Transverse colon (tissue), 4 donors: Measurements from ENCODE around the gene MAPK8IP3. TPM values are rescaled to one million over a fixed set of nuclear protein-coding genes. Genes with fewer than 3 reads are reported as not detected.

Experiments
- DNase-seq: peaks from one replicate; pipeline ENCODE4 v3.0.0-alpha.2; 2019
- H3K27ac ChIP-seq, 4 donors: fragments of 200-600 bp; sonication (generic); 2 replicates each; pipeline ENCODE4 v1.5.1; 2016 to 2018; ENCODE audit warnings: inconsistent platforms in 4 of 4
- H3K27me3 ChIP-seq: fragments of 200-600 bp; sonication (generic); 2 replicates; pipeline ENCODE4 v1.5.1; 2017; ENCODE audit warnings: inconsistent platforms
- H3K36me3 ChIP-seq, 4 donors: fragments of 200-600 bp; sonication (generic); 2 replicates each; pipeline ENCODE4 v1.5.1; 2017 to 2019; ENCODE audit warnings: inconsistent platforms in 4 of 4
- H3K4me1 ChIP-seq, 4 donors: fragments of 200-600 bp; sonication (generic); 2 replicates each; pipeline ENCODE4 v1.5.1; 2017 to 2020; ENCODE audit warnings: inconsistent platforms in 4 of 4
- H3K4me3 ChIP-seq, 4 donors: fragments of 200-600 bp; sonication (generic); 1 replicate in 1 of 4; 2 replicates in 3 of 4; pipeline versions ENCODE4 v1.5.1 to v1.6.1; 2017 to 2019; ENCODE audit warnings: inconsistent platforms in 4 of 4
- H3K9me3 ChIP-seq, 2 donors: fragments of 200-600 bp; sonication (generic); 2 replicates each; pipeline ENCODE4 v1.5.1; 2017 to 2019; ENCODE audit warnings: inconsistent platforms in 2 of 2
- CTCF ChIP-seq, 5 experiments: fragments of 200-600 bp in 3 of 5; fragments of 450-650 bp in 2 of 5; sonication (generic) in 3 of 5; IDR thresholded peaks; 1 replicate in 2 of 5; 2 replicates in 3 of 5; pipeline ENCODE4 v1.5.1; 2016 to 2017; ENCODE audit warnings: antibody characterized with exemption in 5 of 5, inconsistent platforms in 3 of 5, mild to moderate bottlenecking in 2 of 5, moderate library complexity in 1 of 5
- EP300 ChIP-seq: sonication (generic); formaldehyde crosslinking; IDR thresholded peaks from one replicate; pipeline ENCODE4 v1.6.1; 2017; ENCODE audit warnings: antibody characterized with exemption, low read depth
- POLR2A ChIP-seq: fragments of 450-650 bp; IDR thresholded peaks from one replicate; pipeline ENCODE4 v1.6.1; 2016; ENCODE audit warnings: antibody characterized with exemption, mild to moderate bottlenecking, moderate library complexity
- POLR2AphosphoS5 ChIP-seq, 3 donors: sonication (generic); formaldehyde crosslinking; IDR thresholded peaks; one replicate each; pipeline ENCODE4 v1.6.1; 2016; ENCODE audit warnings: antibody characterized with exemption in 3 of 3
- WGBS, 2 donors: methylation state at CpG; one replicate each; pipeline ENCODE4 v1.1.5; 2018; ENCODE audit warnings: low coverage in 1 of 2; 5-methylcytosine and 5-hydroxymethylcytosine counted together
- in situ Hi-C, 4 donors: fragments of 200-750 bp; cut with MboI; loops; one replicate each; pipeline versions ENCODE4 v1.15.0 to v1.15.1; 2017; ENCODE audit warnings: low sequenced_read_pairs in 3 of 4, low pct_ligation_motif_present in 1 of 4, low pct_unique_long_range_greater_than_20kb in 1 of 4
- intact Hi-C: fragments of 100-400 bp; cut with DNase I; formaldehyde crosslinking; loops from one replicate; pipeline ENCODE4 v1.15.1; 2023; ENCODE audit warnings: low total_unique reads
- total RNA-seq, 4 donors: library from RNA; depleted of rRNA; stranded (reverse); fragments of >200 nt; gene quantifications; one replicate each; pipeline ENCODE4 v1.1.0, GENCODE V29; 2016

Gene MAPK8IP3
- total RNA-seq, 4 donors from 2014 or later, result 74.0 to 250 (median 138) TPM

DNA sequence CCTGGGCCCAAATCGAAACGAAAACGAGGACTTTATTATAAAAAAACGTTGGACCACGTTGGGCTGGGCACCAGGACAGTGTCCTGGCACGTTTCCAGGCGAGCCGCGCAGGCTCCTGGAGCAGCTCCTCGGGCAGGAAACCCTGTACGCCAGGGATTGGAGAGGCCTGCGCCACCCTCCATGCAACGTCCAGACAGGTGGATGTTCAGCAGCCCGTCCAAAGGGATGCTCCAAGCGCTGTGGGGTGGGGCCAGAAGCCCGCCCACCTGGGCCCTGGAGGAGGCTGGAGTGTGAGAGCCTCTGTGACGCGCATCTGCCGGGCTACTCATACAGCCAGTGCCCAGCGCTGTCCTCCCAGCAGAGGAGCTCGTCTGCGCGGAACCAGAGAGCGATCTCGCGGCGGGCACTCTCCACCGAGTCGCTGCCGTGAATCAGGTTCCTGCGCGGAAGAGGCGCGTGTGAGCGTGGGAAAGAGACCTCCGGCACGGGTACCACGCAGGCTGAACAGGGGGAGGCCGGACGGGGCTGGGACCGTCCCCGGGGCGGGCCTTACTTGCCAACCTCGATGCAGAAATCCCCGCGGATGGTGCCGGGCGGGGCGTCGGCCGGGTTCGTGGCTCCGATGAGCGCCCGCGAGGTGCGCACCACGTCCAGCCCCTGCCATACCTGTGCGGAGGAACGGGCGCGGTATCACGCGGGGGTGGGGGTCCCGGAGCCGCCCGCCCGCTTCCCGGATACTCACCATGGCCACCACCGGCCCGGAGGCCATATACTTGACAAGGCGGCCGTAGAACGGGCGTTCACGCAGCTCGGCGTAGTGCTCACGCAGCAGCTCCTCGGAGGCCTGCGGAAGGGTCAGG, 64.6 kb downstream of the MAPK8IP3 start:
- Histone ChIP-seq H3K27ac (peak overlapping the region; percentile 95 to 97 (median 96)), H3K4me1 (peaks cover 16 to 42% (median 32%) of the 10 kb centered on the region in 4 donors), H3K4me3 (peak overlapping the region; percentile 70 to 94 (median 86)), H3K9me3 (no peaks in the 10 kb centered on the region), H3K27me3 (no peaks in the 10 kb centered on the region), H3K36me3 (peaks cover 0 to 7% (median 0%) of the 10 kb centered on the region in 4 donors)
- peak; percentile 75 for DNase-seq
- WGBS, 2 donors, result 8% methylated on average over 39 of the region's 81 CpGs; no CpG with 5 or more reads in 1 of the 2 donors
- in situ Hi-C loops, result no loop called here
- intact Hi-C loops, result no loop called here
- TF ChIP-seq POLR2AphosphoS5 (IDR thresholded peaks at IDR 0.05), result peak; percentile 29 to 76 (median 65)
- no peak for TF ChIP-seq EP300
- TF ChIP-seq POLR2A, result peak; percentile 58

GRCh38 chr16:1771188-1771863, 65.3 kb downstream of the MAPK8IP3 start, which contains the start of gene NME3:
Gene NME3 (minus strand): TSS chr16:1771543. CDS start chr16:1771534, 9 bp downstream.
- Histone ChIP-seq H3K27ac (peak within 1 kb of the TSS; percentile 95 to 97 (median 96)), H3K9me3 (no peaks in the 10 kb centered on the region), H3K36me3 (peaks cover 0 to 7% (median 0%) of the 10 kb centered on the region in 4 donors), H3K4me3 (peak within 1 kb of the TSS; percentile 70 to 94 (median 86)), H3K27me3 (no peaks in the 10 kb centered on the region), H3K4me1 (peaks cover 16 to 42% (median 32%) of the 10 kb centered on the region in 4 donors)
- in situ Hi-C loops, result no loop called here
- intact Hi-C loops, result no loop called here
- DNase-seq, result peak; percentile 85
- 0 to 1% methylated on average over 8 to 56 of the region's 79 CpGs for WGBS, 2 donors
- no peak for TF ChIP-seq POLR2AphosphoS5 (IDR thresholded peaks at IDR 0.05)
- TF ChIP-seq EP300, result no peak
- TF ChIP-seq CTCF (IDR thresholded peaks at IDR 0.05), result no peak
- no peak for TF ChIP-seq POLR2A

- intact Hi-C loops, result no loop called here
- peak; percentile 16 for DNase-seq
Observed at GRCh38 chr16:1771864-1772361, 65.9 kb downstream of the MAPK8IP3 start.

More at GRCh38 chr16:1771864-1772361, 65.9 kb downstream of the MAPK8IP3 start:
- Histone ChIP-seq H3K36me3 (peaks cover 0 to 1% (median under 1%) of the 10 kb centered on the region in 4 donors), H3K27ac (peak overlapping the region; percentile 95 to 97 (median 96)), H3K4me1 (peaks cover 16 to 42% (median 32%) of the 10 kb centered on the region in 4 donors), H3K4me3 (peak overlapping the region; percentile 70 to 94 (median 86)), H3K27me3 (no peaks in the 10 kb centered on the region), H3K9me3 (no peaks in the 10 kb centered on the region)
- WGBS, 2 donors, result 5 to 6% methylated on average over 7 to 22 of the region's 22 CpGs
- in situ Hi-C loops, result no loop called here
- TF ChIP-seq EP300 (no peak), CTCF (IDR thresholded peaks at IDR 0.05) (no peak), POLR2AphosphoS5 (IDR thresholded peaks at IDR 0.05) (no peak), POLR2A (no peak)
